Measurements from ENCODE around the gene MT1M. TPM values are rescaled to one million over a fixed set of nuclear protein-coding genes. Genes with fewer than 3 reads are reported as not detected.

The MT1M gene
- total and polyA plus RNA-seq, 4 experiments from 2014 or later: not detected

- no peaks in the 10 kb centered on the region for H3K36me3 ChIP-seq (ENCODE audit: insufficient read depth, low read length)
- H3K27me3 ChIP-seq (ENCODE audit: insufficient read depth, low read length): no peaks in the 10 kb centered on the region
- Mint-ChIP-seq H3K4me3 (no peak overlapping the region), H3K36me3 (peaks cover 0 to 4% of the 10 kb centered on the region in 2 donors), H3K9me3 (no peaks in the 10 kb centered on the region), H3K27ac (peak overlapping the region in 3 of 7 donors; percentile 9 to 47 (median 23)), H3K4me1 (peaks cover 17 to 36% (median 31%) of the 10 kb centered on the region in 4 donors), H3K27me3 (peaks cover 6 to 9% of the 10 kb centered on the region in 2 donors)
- H3K4me3 ChIP-seq (ENCODE audit: low read length in 2 of 2): no peak overlapping the region
- ChIA-PET POLR2A (ENCODE audit: partially characterized antibody) (interaction anchor here (1.0 to 1.8 kb wide), 3 partner anchors 19 to 39 kb away, joined by 3 to 5 read pairs (median 4); partner anchors contain the start of gene MT1E), CTCF (ENCODE audit: partially characterized antibody) (interaction anchor here (3.3 kb wide), 1 partner anchor 97 kb away, joined by 37 read pairs; no protein-coding TSS in a partner anchor)
- H3K4me1 ChIP-seq (ENCODE audit: insufficient read depth, low read length): peaks cover 29% of the 10 kb centered on the region
- DNase-seq: no peak
- intact Hi-C loops (cut with micrococcal nuclease): no loop called here
- H3K27ac ChIP-seq (ENCODE audit: low read depth, low read length): no peak overlapping the region
- H3K9me3 ChIP-seq (ENCODE audit: control insufficient read depth in 1 of 2, low read length in 2 of 2): no peaks in the 10 kb centered on the region
Observed at GRCh38 chr16:56604966-56605365, 27.5 kb upstream of the MT1M start.

- Mint-ChIP-seq H3K4me1 (peaks cover 18 to 40% (median 32%) of the 10 kb centered on the region in 4 donors), H3K9me3 (no peaks in the 10 kb centered on the region), H3K27ac (peak overlapping the region in 3 of 7 donors; percentile 15 to 88 (median 73)), H3K4me3 (no peak overlapping the region), H3K36me3 (peaks cover 0 to 4% of the 10 kb centered on the region in 2 donors), H3K27me3 (peaks cover 2 to 5% of the 10 kb centered on the region in 2 donors)
- CTCF ChIA-PET (ENCODE audit: partially characterized antibody): interaction anchor here (3.3 kb wide), 1 partner anchor 96 kb away, joined by 37 read pairs; no protein-coding TSS in a partner anchor
- POLR2A ChIA-PET (ENCODE audit: partially characterized antibody): interaction anchor here (1.0 to 1.8 kb wide), 4 partner anchors 18 to 77 kb away, joined by 3 to 6 read pairs (median 4); partner anchors contain the start of genes MT1E and MT1X
- intact Hi-C loops (cut with micrococcal nuclease): no loop called here
- Histone ChIP-seq H3K9me3 (ENCODE audit: control insufficient read depth in 1 of 2, low read length in 2 of 2) (no peaks in the 10 kb centered on the region), H3K4me1 (ENCODE audit: insufficient read depth, low read length) (peaks cover 34% of the 10 kb centered on the region), H3K36me3 (ENCODE audit: insufficient read depth, low read length) (no peaks in the 10 kb centered on the region), H3K27me3 (ENCODE audit: insufficient read depth, low read length) (no peaks in the 10 kb centered on the region), H3K4me3 (ENCODE audit: low read length in 2 of 2) (no peak overlapping the region), H3K27ac (ENCODE audit: low read depth, low read length) (no peak overlapping the region)
- DNase-seq: no peak
Observed at GRCh38 chr16:56605475-56605874, 27.0 kb upstream of the MT1M start.

- intact Hi-C loops (cut with micrococcal nuclease): no loop called here
- no peak overlapping the region for H3K4me3 ChIP-seq (ENCODE audit: low read length in 2 of 2)
- Mint-ChIP-seq H3K27me3 (peaks cover 0 to 3% of the 10 kb centered on the region in 2 donors), H3K9me3 (no peaks in the 10 kb centered on the region), H3K4me1 (peaks cover 21 to 46% (median 36%) of the 10 kb centered on the region in 4 donors), H3K36me3 (peaks cover 0 to 4% of the 10 kb centered on the region in 2 donors), H3K27ac (peak overlapping the region in 6 of 7 donors; percentile 15 to 93 (median 84)), H3K4me3 (peak overlapping the region in 2 of 8 donors; percentile 1 to 57)
- CTCF ChIA-PET (ENCODE audit: partially characterized antibody): interaction anchor here (1.1 to 3.3 kb wide), 2 partner anchors 96 kb away, joined by 6 to 37 read pairs; no protein-coding TSS in a partner anchor
- no peaks in the 10 kb centered on the region for H3K27me3 ChIP-seq (ENCODE audit: insufficient read depth, low read length)
- H3K36me3 ChIP-seq (ENCODE audit: insufficient read depth, low read length): no peaks in the 10 kb centered on the region
- H3K9me3 ChIP-seq (ENCODE audit: control insufficient read depth in 1 of 2, low read length in 2 of 2): no peaks in the 10 kb centered on the region
- H3K27ac ChIP-seq (ENCODE audit: low read depth, low read length): no peak overlapping the region
- H3K4me1 ChIP-seq (ENCODE audit: insufficient read depth, low read length): peaks cover 40% of the 10 kb centered on the region
- POLR2A ChIA-PET (ENCODE audit: partially characterized antibody): interaction anchor here (1.8 to 4.7 kb wide), 2 partner anchors 77 to 95 kb away, joined by 6 to 22 read pairs; partner anchors contain the start of gene MT1X
- DNase-seq: no peak
Observed at GRCh38 chr16:56606071-56606475, 26.4 kb upstream of the MT1M start.

- no peak overlapping the region for H3K27ac ChIP-seq (ENCODE audit: low read depth, low read length)
- intact Hi-C loops (cut with micrococcal nuclease): no loop called here
- H3K9me3 Mint-ChIP-seq: no peaks in the 10 kb centered on the region
Observed at GRCh38 chr16:56606476-56607108, 25.9 kb upstream of the MT1M start.

GRCh38 chr16:56607109-56607618 is 25.3 kb upstream of the MT1M start:
- Mint-ChIP-seq H3K27ac (peak overlapping the region; percentile 70 to 93 (median 88)), H3K4me3 (peak overlapping the region; percentile 37 to 76 (median 58))
- CTCF ChIA-PET (ENCODE audit: partially characterized antibody): interaction anchor here (0.6 to 1.1 kb wide), 2 partner anchors 37 to 95 kb away, joined by 3 to 6 read pairs; no protein-coding TSS in a partner anchor

More at GRCh38 chr16:56606476-56607108, 25.9 kb upstream of the MT1M start:
- Histone ChIP-seq H3K27me3 (ENCODE audit: insufficient read depth, low read length) (no peaks in the 10 kb centered on the region), H3K4me1 (ENCODE audit: insufficient read depth, low read length) (peaks cover 46% of the 10 kb centered on the region), H3K9me3 (ENCODE audit: control insufficient read depth in 1 of 2, low read length in 2 of 2) (no peaks in the 10 kb centered on the region), H3K4me3 (ENCODE audit: low read length in 2 of 2) (no peak overlapping the region), H3K36me3 (ENCODE audit: insufficient read depth, low read length) (no peaks in the 10 kb centered on the region)
- POLR2A ChIA-PET (ENCODE audit: partially characterized antibody): interaction anchor here (1.8 to 4.7 kb wide), 4 partner anchors 37 to 95 kb away, joined by 6 to 22 read pairs (median 14); partner anchors contain the start of genes BBS2 and MT1X
- H3K4me3 Mint-ChIP-seq: peak overlapping the region in 7 of 8 donors; percentile 23 to 74 (median 55)
- H3K4me1 Mint-ChIP-seq: peaks cover 24 to 51% (median 39%) of the 10 kb centered on the region in 4 donors
- CTCF ChIA-PET (ENCODE audit: partially characterized antibody): interaction anchor here (1.1 kb wide), 1 partner anchor 95 kb away, joined by 6 read pairs; no protein-coding TSS in a partner anchor
- peaks cover 0 to 4% of the 10 kb centered on the region in 2 donors for H3K36me3 Mint-ChIP-seq
- DNase-seq: no peak
- peaks cover 0 to 3% of the 10 kb centered on the region in 2 donors for H3K27me3 Mint-ChIP-seq
- H3K27ac Mint-ChIP-seq: peak overlapping the region; percentile 53 to 93 (median 88)

GRCh38 chr16:56607675-56608042 is 24.8 kb upstream of the MT1M start:
- DNase-seq: no peak
- Mint-ChIP-seq H3K27me3 (peaks cover 0 to 3% of the 10 kb centered on the region in 2 donors), H3K4me1 (peaks cover 26 to 53% (median 39%) of the 10 kb centered on the region in 4 donors), H3K9me3 (no peaks in the 10 kb centered on the region), H3K36me3 (peaks cover 0 to 4% of the 10 kb centered on the region in 2 donors), H3K4me3 (peak overlapping the region; percentile 74 to 92 (median 79)), H3K27ac (peak overlapping the region; percentile 70 to 93 (median 88))
- intact Hi-C loops (cut with micrococcal nuclease): loop anchor here (1.0 to 2.0 kb wide), 6 partner anchors 10 to 95 kb away; partner anchors contain the start of genes MT1F and MT1X
- Histone ChIP-seq H3K4me1 (ENCODE audit: insufficient read depth, low read length) (peaks cover 46% of the 10 kb centered on the region), H3K4me3 (ENCODE audit: low read length in 2 of 2) (peak overlapping the region; percentile 17 to 94), H3K9me3 (ENCODE audit: control insufficient read depth in 1 of 2, low read length in 2 of 2) (no peaks in the 10 kb centered on the region), H3K36me3 (ENCODE audit: insufficient read depth, low read length) (no peaks in the 10 kb centered on the region), H3K27me3 (ENCODE audit: insufficient read depth, low read length) (no peaks in the 10 kb centered on the region), H3K27ac (ENCODE audit: low read depth, low read length) (peak overlapping the region; percentile 82)
- POLR2A ChIA-PET (ENCODE audit: partially characterized antibody): interaction anchor here (1.3 to 4.7 kb wide), 8 partner anchors 17 to 94 kb away, joined by 4 to 30 read pairs (median 13); partner anchors contain the start of genes BBS2, MT1E and MT1X
- CTCF ChIA-PET (ENCODE audit: partially characterized antibody): interaction anchor here (0.6 to 5.9 kb wide), 3 partner anchors 31 to 94 kb away, joined by 3 to 35 read pairs (median 6); no protein-coding TSS in a partner anchor

More at GRCh38 chr16:56607109-56607618, 25.3 kb upstream of the MT1M start:
- Mint-ChIP-seq H3K36me3 (peaks cover 0 to 4% of the 10 kb centered on the region in 2 donors), H3K27me3 (peaks cover 0 to 3% of the 10 kb centered on the region in 2 donors), H3K4me1 (peaks cover 26 to 53% (median 39%) of the 10 kb centered on the region in 4 donors), H3K9me3 (no peaks in the 10 kb centered on the region)
- Histone ChIP-seq H3K27me3 (ENCODE audit: insufficient read depth, low read length) (no peaks in the 10 kb centered on the region), H3K27ac (ENCODE audit: low read depth, low read length) (no peak overlapping the region), H3K36me3 (ENCODE audit: insufficient read depth, low read length) (no peaks in the 10 kb centered on the region), H3K9me3 (ENCODE audit: control insufficient read depth in 1 of 2, low read length in 2 of 2) (no peaks in the 10 kb centered on the region), H3K4me1 (ENCODE audit: insufficient read depth, low read length) (peaks cover 46% of the 10 kb centered on the region), H3K4me3 (ENCODE audit: low read length in 2 of 2) (no peak overlapping the region)
- peak in 2 of 5 donors; percentile 19 to 50 for DNase-seq
- intact Hi-C loops (cut with micrococcal nuclease): no loop called here
- POLR2A ChIA-PET (ENCODE audit: partially characterized antibody): interaction anchor here (1.7 to 4.7 kb wide), 5 partner anchors 30 to 94 kb away, joined by 6 to 22 read pairs (median 11); partner anchors contain the start of genes BBS2 and MT1X

Measured in CD4-positive, alpha-beta memory T cell (primary cell).